SK-N-SH treated with all-trans-retinoic acid at 6 μM for 48 hours (cell line): Measurements from ENCODE around the gene FAM20C.

Experiments
- ARNTL ChIP-seq: fragments of 450-650 bp; formaldehyde crosslinking; IDR thresholded peaks from 2 replicates; pipeline ENCODE4 v1.5.0; 2020; ENCODE audit warnings: low read depth, mild to moderate bottlenecking, moderate library complexity, borderline replicate concordance
- BACH2 ChIP-seq: fragments of 250-450 bp; sonication (Bioruptor Pico); IDR thresholded peaks from 2 replicates; pipeline ENCODE4 v1.9.0; 2021; ENCODE audit warnings: mild to moderate bottlenecking, borderline replicate concordance
- CSDC2 ChIP-seq: fragments of 250-450 bp; sonication (Bioruptor Pico); IDR thresholded peaks from 2 replicates; pipeline ENCODE4 v1.5.0; 2020; ENCODE audit warnings: mild to moderate bottlenecking, moderate library complexity
- ESRRG ChIP-seq: fragments of 250-450 bp; sonication (Bioruptor Pico); IDR thresholded peaks from 2 replicates; pipeline ENCODE4 v1.6.1; 2021; ENCODE audit warnings: mild to moderate bottlenecking
- OSR1 ChIP-seq: fragments of 250-450 bp; sonication (Bioruptor Pico); IDR thresholded peaks from 2 replicates; pipeline ENCODE4 v1.8.0; 2022; ENCODE audit warnings: moderate library complexity, mild to moderate bottlenecking, inconsistent platforms
- PATZ1 ChIP-seq: fragments of 250-450 bp; sonication (Bioruptor Pico); IDR thresholded peaks from 2 replicates; pipeline ENCODE4 v1.8.0; 2020; ENCODE audit warnings: mild to moderate bottlenecking, moderate library complexity, borderline replicate concordance
- TCF4 ChIP-seq: fragments of 250-450 bp; sonication (Bioruptor Pico); IDR thresholded peaks from 2 replicates; pipeline ENCODE4 v1.8.0; 2021; ENCODE audit warnings: mild to moderate bottlenecking, moderate library complexity, borderline replicate concordance
- ZC3H10 ChIP-seq: fragments of 250-450 bp; sonication (Bioruptor Pico); IDR thresholded peaks from 2 replicates; pipeline ENCODE4 v1.5.1; 2021; ENCODE audit warnings: mild to moderate bottlenecking, moderate library complexity
- ZFP30 ChIP-seq: fragments of 450-650 bp; formaldehyde crosslinking; IDR thresholded peaks from 2 replicates; pipeline ENCODE4 v1.5.0; 2022; ENCODE audit warnings: mild to moderate bottlenecking, moderate library complexity
- ZNF565 ChIP-seq: fragments of 450-650 bp; formaldehyde crosslinking; conservative IDR thresholded peaks from 2 replicates; pipeline ENCODE4 v1.5.0; 2020; ENCODE audit warnings: low read depth, mild to moderate bottlenecking, moderate library complexity
- ZNF8 ChIP-seq: fragments of 450-650 bp; formaldehyde crosslinking; IDR thresholded peaks from 2 replicates; pipeline ENCODE4 v1.5.0; 2020; ENCODE audit warnings: mild to moderate bottlenecking, moderate library complexity
- TF ChIP-seq, protein P1 (sequence below): fragments of 250-450 bp; sonication (Bioruptor Pico); IDR thresholded peaks from 2 replicates; pipeline ENCODE4 v1.8.0; 2021; ENCODE audit warnings: low read depth, mild to moderate bottlenecking, moderate library complexity, borderline replicate concordance

DNA sequence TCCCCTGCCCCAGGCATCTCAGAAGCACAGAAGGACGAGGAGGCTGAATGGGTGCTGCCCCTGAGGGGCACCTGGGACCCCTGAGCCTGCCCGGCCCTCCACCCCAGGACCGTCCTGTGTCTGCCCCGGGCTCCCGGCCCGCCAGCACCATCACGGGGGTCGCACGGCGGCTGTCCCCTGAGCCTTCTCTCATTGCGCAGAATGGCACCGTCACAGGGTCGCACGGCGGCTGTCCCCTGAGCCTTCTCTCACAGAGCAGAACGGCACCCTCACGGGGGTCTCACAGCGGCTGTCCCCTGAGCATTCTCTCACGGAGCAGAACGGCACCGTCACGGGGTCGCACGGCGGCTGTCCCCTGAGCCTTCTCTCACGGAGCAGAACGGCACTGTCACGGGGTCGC, 31.5 kb downstream of the FAM20C start:
- TF ChIP-seq CSDC2 (CRISPR knock-in tag) (no peak), PATZ1 (CRISPR knock-in tag) (no peak), ARNTL (CRISPR knock-in tag) (no peak), ZC3H10 (CRISPR knock-in tag) (no peak), ZFP30 (CRISPR knock-in tag) (no peak), BACH2 (no peak), OSR1 (CRISPR knock-in tag) (no peak), TCF4 (CRISPR knock-in tag) (no peak), ZNF8 (CRISPR knock-in tag) (no peak), ESRRG (CRISPR knock-in tag) (no peak), ZNF565 (no peak)
- TF ChIP-seq, protein P1, sequence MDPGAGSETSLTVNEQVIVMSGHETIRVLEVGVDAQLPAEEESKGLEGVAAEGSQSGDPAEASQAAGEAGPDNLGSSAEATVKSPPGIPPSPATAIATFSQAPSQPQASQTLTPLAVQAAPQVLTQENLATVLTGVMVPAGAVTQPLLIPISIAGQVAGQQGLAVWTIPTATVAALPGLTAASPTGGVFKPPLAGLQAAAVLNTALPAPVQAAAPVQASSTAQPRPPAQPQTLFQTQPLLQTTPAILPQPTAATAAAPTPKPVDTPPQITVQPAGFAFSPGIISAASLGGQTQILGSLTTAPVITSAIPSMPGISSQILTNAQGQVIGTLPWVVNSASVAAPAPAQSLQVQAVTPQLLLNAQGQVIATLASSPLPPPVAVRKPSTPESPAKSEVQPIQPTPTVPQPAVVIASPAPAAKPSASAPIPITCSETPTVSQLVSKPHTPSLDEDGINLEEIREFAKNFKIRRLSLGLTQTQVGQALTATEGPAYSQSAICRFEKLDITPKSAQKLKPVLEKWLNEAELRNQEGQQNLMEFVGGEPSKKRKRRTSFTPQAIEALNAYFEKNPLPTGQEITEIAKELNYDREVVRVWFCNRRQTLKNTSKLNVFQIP (CRISPR knock-in tag): no peak
